OCI-M2 (cell line): Measurements from ENCODE around the gene CD209.

Experiments
- DNase-seq: peaks from one replicate; lab custom pipeline; 2025; ENCODE audit not compliant: unreplicated experiment; lab: John Stamatoyannopoulos, UW

The CD209 gene

DNA sequence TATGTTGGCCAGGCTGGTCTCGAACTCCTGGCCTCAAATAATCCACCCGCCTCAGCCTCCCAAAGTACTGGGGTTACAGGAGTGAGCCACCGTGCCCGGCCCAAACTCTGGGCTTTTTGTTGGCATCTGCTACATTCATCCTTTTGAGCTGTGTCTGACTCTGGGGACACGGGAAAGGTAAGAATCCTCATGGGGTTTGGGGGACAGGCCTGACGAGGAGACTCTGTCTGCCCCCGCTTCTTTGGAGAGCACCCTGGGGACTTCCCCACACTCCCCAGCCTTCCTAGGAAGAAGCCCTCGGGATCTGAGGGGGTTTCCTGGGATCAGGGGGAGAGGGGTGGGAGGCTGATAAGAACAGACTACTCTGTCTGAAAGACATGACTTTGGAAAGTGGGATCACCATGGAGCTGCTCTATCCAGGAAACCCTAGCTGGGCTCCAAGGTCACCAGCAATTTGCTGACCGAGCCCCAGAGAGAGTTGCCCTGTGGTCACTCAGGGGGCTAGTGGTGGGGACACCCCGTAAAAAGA is 37.3 kb downstream of the CD209 start:
- DNase-seq, result no peak

- DNase-seq, result no peak
Measured at GRCh38 chr19:7706955-7707456, 40.3 kb downstream of the CD209 start.

DNA sequence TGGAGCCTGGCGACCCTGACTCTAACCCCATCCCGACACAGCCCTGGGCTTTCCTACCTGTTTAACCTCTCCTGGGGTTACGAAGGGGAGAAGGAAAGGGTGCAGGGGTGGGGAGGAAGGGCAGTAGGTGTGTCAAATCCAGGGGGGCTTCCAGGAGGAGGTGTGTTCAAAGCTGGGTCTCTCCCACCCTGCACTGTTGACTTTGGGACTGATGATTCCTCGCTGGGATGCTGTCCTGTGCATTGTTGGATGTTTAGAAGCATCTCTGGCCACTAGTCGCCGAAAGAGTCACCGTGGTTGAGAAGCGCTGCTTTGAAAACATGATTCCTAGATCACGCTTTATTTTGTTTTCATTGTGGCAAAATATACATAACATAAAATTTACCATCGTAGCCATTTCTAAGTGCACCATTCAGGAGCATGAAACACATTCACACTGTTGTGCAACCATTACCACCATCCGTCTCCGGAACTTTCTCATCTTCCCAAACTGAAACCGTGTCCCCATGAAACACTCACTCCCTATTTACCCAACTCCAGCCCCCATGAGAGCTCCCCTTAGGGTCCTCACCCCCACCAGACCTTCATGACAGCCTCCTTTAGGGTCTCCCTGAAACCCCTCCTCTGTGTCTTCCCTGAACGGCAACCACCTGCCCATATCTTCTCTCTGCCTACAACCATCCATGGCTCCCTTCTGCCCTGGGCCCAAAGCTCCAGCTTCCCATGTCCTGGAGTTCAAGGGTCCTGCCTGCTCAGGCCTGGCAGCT is 41.0 kb downstream of the CD209 start:
- DNase-seq, result no peak

GRCh38 chr19:7705387-7706187 is 41.7 kb downstream of the CD209 start:
- no peak for DNase-seq

- DNase-seq, result no peak
Measured at GRCh38 chr19:7704280-7705060, 42.9 kb downstream of the CD209 start.

GRCh38 chr19:7703332-7703731 is 44.0 kb downstream of the CD209 start:
- no peak for DNase-seq

DNA sequence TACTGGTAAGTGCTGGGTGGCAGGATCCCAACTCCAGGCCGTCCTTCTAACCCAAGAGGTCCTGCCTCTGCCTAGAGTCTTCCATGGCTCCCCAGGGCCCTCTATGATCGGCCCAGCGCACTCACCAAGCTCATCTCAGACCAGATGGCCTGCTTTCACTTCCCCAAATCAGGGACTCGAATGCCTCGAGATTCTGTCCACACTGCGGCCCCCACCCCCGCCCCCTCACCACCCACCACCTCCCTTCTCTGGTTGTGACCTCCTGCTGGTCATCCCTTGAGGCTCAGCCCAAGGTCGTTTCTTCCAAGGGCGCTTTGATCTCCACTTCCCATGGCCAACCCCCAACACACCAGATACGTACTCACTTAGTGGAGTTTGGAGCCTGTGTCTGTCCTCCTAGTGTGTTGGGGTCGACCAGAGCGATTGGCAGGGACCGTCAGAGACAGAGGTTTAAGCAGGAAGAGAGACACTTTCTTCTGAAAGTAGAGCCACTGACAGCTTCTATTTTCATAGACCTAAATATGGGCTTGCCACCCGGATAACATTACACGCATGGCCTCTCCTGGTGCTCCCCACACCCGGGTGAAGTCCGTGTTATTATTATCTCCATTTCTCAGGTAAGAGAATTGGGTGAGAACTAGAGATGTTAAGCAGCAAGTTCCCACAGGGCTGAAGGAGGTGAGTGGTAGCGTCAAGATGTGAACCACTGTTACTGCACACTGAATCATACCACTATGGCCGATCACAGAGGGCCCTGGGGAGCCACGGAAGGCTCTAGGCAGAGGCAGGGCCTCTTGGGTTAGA is 45.5 kb downstream of the CD209 start, which contains the start of gene FCER2:
TSS of gene FCER2 (minus strand) at position 478 of the 804 bp plus-strand sequence. CDS start 2,371 bp downstream, outside the sequence.
- no peak for DNase-seq

DNA sequence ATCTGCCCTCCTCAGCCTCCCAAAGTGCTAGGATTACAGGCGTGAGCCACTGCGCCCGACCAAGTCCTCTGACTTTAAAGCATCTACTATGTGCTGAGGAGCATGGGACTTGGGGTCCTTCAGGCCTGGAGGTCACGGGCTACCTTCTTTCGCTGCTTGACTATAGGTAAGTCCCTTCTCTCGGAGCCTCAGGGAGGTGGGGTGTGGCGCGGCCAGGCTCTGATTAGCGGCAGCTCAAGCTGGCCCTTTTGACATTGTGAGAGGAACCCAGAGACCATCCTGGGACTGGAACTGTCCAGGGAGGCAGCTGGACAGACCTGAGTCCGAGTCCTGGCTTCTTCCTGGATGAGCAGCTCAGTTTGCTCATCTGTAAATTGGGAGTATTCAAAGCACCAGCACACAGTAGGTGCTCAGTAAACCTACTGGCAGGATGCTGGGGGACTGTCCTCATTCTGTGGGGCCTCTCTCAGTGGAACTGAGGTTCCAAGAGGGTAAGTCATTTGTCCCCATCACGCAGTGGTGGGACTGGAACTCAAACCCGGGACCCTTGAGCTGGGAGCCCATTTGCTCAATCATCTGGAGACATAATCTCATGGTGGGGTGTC is 46.2 kb downstream of the CD209 start:
- DNase-seq, result no peak

GRCh38 chr19:7699417-7700401 is 47.6 kb downstream of the CD209 start:
- DNase-seq, result no peak

GRCh38 chr19:7699003-7699402 is 48.3 kb downstream of the CD209 start:
- DNase-seq, result no peak

DNA sequence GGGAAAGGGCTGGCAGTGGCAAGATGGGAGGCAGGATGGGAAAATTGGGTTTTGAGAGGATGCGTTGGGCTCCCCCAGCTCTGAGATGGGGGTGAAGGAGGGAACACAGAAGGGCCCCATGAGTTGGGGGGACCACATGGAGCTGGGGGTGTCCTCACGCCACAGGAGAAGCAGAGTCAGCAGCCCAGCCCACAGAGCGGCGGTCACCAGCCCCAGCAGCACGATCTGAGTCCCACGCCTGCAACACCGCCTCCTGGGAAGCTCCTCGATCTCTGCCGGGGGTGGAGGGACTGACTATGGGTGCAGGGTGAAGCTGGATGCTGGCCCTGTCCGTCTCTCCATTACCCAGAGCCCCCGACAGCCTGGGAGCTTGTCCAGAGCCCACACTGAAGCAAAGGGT is 48.8 kb downstream of the CD209 start:
- DNase-seq, result no peak

GRCh38 chr19:7697721-7698287 is 49.5 kb downstream of the CD209 start:
- DNase-seq, result no peak

DNA sequence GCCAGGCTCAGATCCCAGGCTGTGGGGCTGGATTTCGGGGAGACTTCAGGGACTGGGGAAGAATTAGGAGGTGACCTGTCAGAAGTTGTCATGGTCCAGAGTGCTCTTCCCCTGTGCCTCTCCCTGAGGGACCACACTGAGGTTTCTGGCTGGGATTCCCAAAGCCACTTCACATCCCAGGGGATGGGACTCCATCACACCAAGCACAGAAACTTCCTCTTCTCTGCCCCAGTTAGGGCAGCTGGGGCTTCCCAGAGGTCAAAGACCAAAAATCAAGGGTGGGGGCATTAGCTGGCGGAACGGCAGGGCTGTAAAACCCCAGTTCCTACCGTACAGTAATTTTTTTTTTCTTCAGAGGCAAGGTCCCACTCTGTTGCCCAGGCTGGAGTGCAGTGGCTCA is 52.8 kb downstream of the CD209 start:
- DNase-seq, result no peak

DNA sequence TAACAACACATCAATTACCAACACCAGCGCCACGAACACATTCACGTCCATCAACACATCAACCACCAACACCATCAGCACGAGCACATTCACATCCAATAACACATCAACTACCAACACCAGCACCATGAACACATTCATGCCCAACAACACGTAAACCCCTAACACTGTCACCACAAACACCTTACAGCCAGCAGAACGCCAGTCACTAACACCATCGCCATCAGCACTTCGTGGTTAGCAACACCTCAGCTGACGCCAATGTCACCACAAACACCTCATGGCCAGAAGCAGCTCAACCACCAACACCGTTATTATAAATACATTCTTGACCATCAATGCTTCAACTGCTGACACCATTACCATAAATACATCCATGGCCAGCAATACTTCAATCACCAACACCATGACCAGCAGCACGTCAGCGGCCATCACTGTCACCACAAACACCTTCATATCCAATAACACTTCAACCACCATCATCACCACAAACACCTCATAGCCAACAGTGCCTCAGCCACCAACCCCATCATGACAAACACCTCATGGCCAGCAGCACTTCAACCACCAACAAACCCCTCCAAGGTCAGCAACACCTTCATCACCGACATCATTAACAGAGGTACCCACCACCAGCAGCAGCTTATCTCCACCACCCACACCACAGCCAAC is 54.8 kb downstream of the CD209 start:
- no peak for DNase-seq

DNA sequence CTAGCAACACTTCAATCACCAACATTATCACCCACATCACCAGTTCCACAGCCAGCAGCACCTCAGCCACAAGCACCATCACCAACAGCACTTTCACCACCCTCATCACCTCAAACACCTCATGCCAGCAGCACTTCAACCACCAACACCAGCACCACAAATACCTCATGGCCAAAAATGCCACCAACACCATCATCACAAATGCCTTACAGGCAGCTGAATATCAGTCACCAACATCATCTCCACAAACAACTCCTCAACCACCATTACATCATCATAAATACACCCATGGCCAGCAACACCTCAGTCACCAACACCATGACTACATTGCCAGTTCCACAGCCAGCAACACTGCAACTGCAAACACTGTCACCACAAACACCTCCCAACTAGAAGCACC is 55.8 kb downstream of the CD209 start:
- no peak for DNase-seq

DNA sequence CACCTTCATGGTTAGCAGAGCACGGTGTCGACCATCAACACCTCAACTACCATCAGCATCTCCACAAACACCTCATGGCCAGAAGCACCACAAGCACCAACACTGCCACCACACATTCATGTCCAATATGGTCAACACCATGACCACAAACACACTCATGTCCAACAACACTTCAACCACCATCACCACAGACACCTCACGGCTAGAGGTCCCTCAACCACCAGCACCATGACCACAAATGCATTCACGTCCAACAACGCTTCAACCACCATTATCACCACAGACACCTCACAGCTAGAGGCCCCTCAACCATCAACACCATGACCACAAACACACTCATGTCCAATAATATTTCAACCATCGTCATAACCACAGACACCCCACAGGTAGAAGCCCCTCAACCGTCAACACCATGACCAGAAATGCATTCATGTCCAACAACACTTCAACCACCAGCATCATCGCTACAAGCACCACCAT is 56.5 kb downstream of the CD209 start:
- no peak for DNase-seq
